ENCODE results near the gene CROCC2. TPM values are rescaled to one million over a fixed set of nuclear protein-coding genes. Genes with fewer than 3 reads are reported as not detected.

CROCC2 gene
- total and polyA plus RNA-seq, 7 donors, result under 0.01 to 0.09 TPM; not detected in 5

DNA sequence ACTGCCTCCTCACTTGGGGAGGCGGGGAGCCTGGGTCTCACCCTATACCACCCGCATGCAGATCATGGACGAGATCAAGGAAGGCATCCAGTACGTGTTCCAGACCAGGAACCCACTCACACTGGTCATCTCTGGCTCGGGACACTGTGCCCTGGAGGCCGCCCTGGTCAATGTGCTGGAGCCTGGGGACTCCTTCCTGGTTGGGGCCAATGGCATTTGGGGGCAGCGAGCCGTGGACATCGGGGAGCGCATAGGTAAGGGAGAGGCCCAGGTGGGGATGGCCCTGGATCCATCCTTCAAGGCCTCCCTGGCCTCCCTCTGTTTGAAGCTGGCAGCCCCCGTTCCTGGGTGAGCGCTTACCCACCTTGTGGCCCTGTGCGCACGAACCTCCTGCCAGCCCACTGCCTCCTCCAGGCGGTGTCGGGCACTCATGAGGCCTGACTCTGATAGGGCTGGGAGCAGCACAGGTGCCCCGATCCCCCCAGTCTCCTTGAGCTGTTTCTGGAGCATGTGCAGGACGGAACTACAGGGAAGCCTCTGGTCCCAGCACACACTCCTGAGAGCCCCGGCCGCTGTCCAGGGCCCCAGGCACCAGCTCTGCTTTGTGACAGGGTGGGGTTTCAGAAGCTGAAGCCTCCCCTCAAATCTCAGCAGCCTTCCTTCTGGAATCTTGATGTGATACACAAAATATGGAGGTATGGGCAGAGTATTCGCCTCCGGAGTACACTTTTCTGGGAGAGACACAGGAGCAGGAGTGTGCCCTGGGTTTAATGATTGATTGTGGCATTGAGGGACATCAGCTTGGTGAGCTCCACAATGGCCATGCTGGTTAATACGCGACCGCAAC is 36.8 kb upstream of the CROCC2 start:
- no peak overlapping the region for H3K4me3 ChIP-seq
- TF ChIP-seq POLR2A (IDR thresholded peaks at IDR 0.05) (no peak), POLR2AphosphoS5 (IDR thresholded peaks at IDR 0.05) (no peak), EP300 (IDR thresholded peaks at IDR 0.05) (no peak)
- TF ChIP-seq, protein P1, sequence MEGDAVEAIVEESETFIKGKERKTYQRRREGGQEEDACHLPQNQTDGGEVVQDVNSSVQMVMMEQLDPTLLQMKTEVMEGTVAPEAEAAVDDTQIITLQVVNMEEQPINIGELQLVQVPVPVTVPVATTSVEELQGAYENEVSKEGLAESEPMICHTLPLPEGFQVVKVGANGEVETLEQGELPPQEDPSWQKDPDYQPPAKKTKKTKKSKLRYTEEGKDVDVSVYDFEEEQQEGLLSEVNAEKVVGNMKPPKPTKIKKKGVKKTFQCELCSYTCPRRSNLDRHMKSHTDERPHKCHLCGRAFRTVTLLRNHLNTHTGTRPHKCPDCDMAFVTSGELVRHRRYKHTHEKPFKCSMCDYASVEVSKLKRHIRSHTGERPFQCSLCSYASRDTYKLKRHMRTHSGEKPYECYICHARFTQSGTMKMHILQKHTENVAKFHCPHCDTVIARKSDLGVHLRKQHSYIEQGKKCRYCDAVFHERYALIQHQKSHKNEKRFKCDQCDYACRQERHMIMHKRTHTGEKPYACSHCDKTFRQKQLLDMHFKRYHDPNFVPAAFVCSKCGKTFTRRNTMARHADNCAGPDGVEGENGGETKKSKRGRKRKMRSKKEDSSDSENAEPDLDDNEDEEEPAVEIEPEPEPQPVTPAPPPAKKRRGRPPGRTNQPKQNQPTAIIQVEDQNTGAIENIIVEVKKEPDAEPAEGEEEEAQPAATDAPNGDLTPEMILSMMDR (IDR thresholded peaks at IDR 0.05), result no peak
- no peaks in the 10 kb centered on the region for H3K36me3 ChIP-seq
- no peak overlapping the region for H3K27ac ChIP-seq
- intact Hi-C loops (cut with DNase I), result no loop called here
- H3K9me3 ChIP-seq, result no peaks in the 10 kb centered on the region
- no peak for DNase-seq
- 91 to 92% methylated on average over 25 of the region's 25 CpGs for WGBS, 2 donors
- peaks cover 0 to 4% (median 0%) of the 10 kb centered on the region in 3 donors for H3K27me3 ChIP-seq
- H3K4me1 ChIP-seq, result no peaks in the 10 kb centered on the region

DNA sequence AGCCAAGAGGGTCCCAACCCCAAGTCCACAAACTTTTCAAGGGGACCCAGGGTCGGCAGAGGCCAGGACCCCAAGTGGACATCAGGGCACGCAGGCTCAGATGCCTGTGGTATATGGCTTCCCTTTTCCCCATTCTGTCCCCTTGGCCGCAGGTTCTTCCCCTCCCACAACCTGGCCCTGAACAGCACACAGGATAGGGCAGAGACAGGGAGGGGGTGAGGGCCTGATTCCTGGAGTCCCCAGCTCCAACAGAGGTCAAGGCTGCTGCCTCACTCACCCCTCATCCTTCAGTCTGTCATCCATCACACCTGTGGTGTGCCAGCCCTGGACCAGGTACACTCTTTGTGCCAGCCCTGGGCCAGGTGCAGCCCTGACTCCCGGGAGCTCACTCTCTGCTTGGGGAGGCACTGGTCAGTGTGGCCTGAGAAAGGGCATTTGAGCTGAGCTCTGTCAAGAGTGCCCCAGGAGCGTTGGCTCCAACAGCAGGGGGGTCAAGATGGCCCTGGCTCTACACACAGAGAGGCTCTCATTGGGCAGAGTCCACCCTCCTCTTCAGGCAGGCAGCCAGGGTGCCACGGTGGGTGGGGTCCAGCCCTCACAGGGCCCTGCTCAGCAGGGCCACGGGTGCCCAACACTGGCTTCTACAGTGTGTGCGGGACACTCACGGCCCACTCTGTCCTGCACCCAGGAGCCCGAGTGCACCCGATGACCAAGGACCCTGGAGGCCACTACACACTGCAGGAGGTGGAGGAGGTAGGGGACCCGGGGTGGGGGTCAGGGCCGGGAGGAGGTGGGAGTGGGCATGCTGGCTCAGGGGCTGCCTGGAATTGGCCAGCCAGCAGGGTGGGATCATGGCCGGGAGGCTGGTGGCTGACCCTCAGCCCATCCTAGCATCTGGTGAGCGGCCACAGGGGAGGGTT is 35.9 kb upstream of the CROCC2 start:
- TF ChIP-seq, protein P1 (IDR thresholded peaks at IDR 0.05), result no peak
- TF ChIP-seq EP300 (IDR thresholded peaks at IDR 0.05) (no peak), POLR2A (IDR thresholded peaks at IDR 0.05) (no peak), POLR2AphosphoS5 (IDR thresholded peaks at IDR 0.05) (no peak)
- Histone ChIP-seq H3K4me3 (no peak overlapping the region), H3K27ac (no peak overlapping the region), H3K27me3 (peaks cover 0 to 4% (median 0%) of the 10 kb centered on the region in 3 donors), H3K4me1 (no peaks in the 10 kb centered on the region), H3K9me3 (no peaks in the 10 kb centered on the region), H3K36me3 (no peaks in the 10 kb centered on the region)
- 82 to 84% methylated on average over 15 of the region's 15 CpGs for WGBS, 2 donors
- intact Hi-C loops (cut with DNase I), result no loop called here
- peak; percentile 55 for DNase-seq

DNA sequence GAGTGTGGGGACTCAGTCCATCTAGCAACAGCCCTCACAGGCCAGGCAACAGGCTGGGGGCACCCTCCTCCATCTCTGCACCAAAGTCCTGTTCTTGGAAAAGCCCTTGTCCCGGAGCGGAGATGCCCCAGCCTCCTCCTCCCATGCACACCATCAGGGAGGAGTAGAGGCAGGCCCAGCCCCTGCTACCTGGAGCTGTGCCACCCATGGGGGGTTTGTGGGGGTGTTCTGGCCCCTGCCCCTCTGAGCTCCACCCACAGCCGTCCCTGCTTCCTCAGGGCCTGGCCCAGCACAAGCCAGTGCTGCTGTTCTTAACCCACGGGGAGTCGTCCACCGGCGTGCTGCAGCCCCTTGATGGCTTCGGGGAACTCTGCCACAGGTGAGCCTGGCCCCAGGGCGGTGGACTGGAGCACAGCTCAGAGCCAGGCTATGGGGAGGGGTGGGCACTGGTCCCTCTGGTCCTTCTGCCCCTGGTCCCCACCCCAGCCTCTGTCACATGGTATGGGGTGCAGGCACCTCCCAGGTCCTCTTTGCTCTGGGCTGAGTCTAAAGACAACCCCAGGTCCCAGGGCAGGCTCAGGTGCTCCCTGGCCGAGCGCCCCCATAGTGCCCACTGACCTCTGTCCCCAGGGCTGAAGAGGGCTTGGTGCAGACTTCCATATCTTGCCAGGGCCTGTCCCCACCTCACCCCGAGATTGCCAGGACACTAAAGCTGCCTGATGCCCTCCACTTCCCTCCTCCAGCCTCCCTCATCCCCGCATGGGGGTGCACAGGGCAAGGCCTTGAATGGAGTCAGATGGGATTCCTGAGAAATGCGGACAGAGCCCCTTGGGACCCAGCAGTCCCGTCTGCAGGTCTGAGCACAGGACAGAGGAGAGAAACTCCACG is 34.8 kb upstream of the CROCC2 start:
- TF ChIP-seq POLR2AphosphoS5 (IDR thresholded peaks at IDR 0.05) (no peak), POLR2A (IDR thresholded peaks at IDR 0.05) (no peak), EP300 (IDR thresholded peaks at IDR 0.05) (no peak)
- TF ChIP-seq, protein P1 (IDR thresholded peaks at IDR 0.05), result no peak
- 88 to 89% methylated on average over 16 of the region's 16 CpGs for WGBS, 2 donors
- intact Hi-C loops (cut with DNase I), result no loop called here
- Histone ChIP-seq H3K4me3 (no peak overlapping the region), H3K4me1 (no peaks in the 10 kb centered on the region), H3K36me3 (no peaks in the 10 kb centered on the region), H3K27me3 (peaks cover 0 to 4% (median 0%) of the 10 kb centered on the region in 3 donors), H3K9me3 (no peaks in the 10 kb centered on the region), H3K27ac (no peak overlapping the region)
- DNase-seq, result peak; percentile 53

DNA sequence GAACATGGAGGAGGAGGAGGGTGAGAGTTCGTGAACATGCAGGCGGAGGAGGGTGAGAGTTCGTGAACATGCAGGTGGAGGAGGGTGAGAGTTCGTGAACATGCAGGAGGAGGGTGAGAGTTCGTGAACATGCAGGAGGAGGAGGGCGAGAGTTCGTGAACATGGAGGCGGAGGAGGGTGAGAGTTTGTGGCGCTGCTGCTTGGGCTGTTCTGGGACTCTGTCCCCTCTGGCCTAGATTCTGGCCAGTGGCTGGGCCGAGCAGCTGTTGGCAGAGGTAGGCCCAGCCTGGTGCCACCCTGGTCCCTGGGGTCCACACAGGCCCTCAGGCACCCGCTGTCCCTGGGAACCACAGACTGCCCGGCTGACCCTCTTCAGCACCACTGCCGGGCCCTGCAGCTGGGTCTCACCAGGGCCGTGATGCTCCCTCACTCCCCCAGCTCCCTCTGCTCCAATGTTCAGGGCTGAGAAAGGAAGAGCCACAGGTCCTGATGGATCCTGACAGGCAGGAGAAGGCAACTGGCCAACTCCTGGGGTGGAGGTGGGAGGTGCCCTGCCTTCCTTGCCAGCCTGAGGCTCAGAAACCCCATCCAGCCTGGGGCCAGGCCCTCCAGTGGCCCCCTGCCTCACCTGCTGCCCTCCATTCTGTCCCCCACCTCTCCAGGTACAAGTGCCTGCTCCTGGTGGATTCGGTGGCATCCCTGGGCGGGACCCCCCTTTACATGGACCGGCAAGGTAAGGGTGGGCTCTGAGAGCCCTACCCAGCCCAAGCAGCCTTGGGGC is 33.6 kb upstream of the CROCC2 start:
- TF ChIP-seq EP300 (IDR thresholded peaks at IDR 0.05) (no peak), POLR2A (IDR thresholded peaks at IDR 0.05) (no peak), POLR2AphosphoS5 (IDR thresholded peaks at IDR 0.05) (no peak)
- TF ChIP-seq, protein P1 (IDR thresholded peaks at IDR 0.05), result no peak
- 87 to 91% methylated on average over 17 of the region's 17 CpGs for WGBS, 2 donors

More for the DNA sequence above, 33.6 kb upstream of the CROCC2 start:
- H3K36me3 ChIP-seq, result no peaks in the 10 kb centered on the region
- no peak overlapping the region for H3K27ac ChIP-seq
- H3K4me1 ChIP-seq, result no peaks in the 10 kb centered on the region
- DNase-seq, result no peak
- H3K9me3 ChIP-seq, result no peaks in the 10 kb centered on the region
- intact Hi-C loops (cut with DNase I), result no loop called here
- peaks cover 0 to 4% (median 0%) of the 10 kb centered on the region in 3 donors for H3K27me3 ChIP-seq
- H3K4me3 ChIP-seq, result no peak overlapping the region

Measured in sigmoid colon (tissue), 7 donors.